GM23338 (cell line): Measurements from ENCODE around the gene CABP2. TPM values are rescaled to one million over a fixed set of nuclear protein-coding genes. Genes with fewer than 3 reads are reported as not detected.
"Not testable (repeated sequence)": the region's sequence is repeated elsewhere in the genome, so short reads cannot be mapped to it uniquely, and the experiment has no call there.

Experiments
- ATAC-seq: fragments of 200-7000 bp; cut with Tn5 transposase; 3 replicates; pipeline ENCODE4 v1.9.1; 2020
- DNase-seq: peaks from one replicate; pipeline ENCODE4 v3.0.0-alpha.2; 2015; ENCODE audit warnings: low spot score
- H2AFZ ChIP-seq: fragments of 200-600 bp; sonication (generic); 2 replicates; pipeline ENCODE4 v1.8.0; 2016; ENCODE audit warnings: antibody characterized with exemption, mild to moderate bottlenecking, moderate library complexity
- H3F3A ChIP-seq: fragments of 200-600 bp; sonication (generic); replicated peaks from 2 replicates; pipeline ENCODE4 v1.8.0; 2017; ENCODE audit warnings: antibody characterized with exemption, mixed run types, low read depth
- H3K27ac ChIP-seq: fragments of 200-600 bp; sonication (generic); 2 replicates; pipeline ENCODE4 v1.6.1; 2016; ENCODE audit warnings: low read depth
- H3K27me3 ChIP-seq: fragments of 200-600 bp; sonication (generic); 2 replicates; pipeline ENCODE4 v1.8.0; 2016; ENCODE audit warnings: mild to moderate bottlenecking, mixed run types, moderate library complexity; ENCODE audit not compliant: insufficient read depth
- H3K36me3 ChIP-seq: fragments of 200-600 bp; sonication (generic); 2 replicates; pipeline ENCODE4 v1.8.0; 2016; ENCODE audit warnings: mild to moderate bottlenecking; ENCODE audit not compliant: insufficient read depth
- H3K4me1 ChIP-seq: fragments of 200-600 bp; sonication (generic); 2 replicates; pipeline ENCODE4 v1.8.0; 2016; ENCODE audit warnings: mild to moderate bottlenecking, moderate library complexity; ENCODE audit not compliant: insufficient read depth
- H3K4me2 ChIP-seq: fragments of 200-600 bp; sonication (generic); 2 replicates; pipeline ENCODE4 v1.7.1; 2017; ENCODE audit warnings: mixed run types
- H3K4me3 ChIP-seq: fragments of 200-600 bp; sonication (generic); 2 replicates; pipeline ENCODE4 v1.6.1; 2016; ENCODE audit warnings: mixed run types
- H3K79me2 ChIP-seq: fragments of 200-600 bp; sonication (generic); replicated peaks from 2 replicates; pipeline ENCODE4 v1.8.0; 2017; ENCODE audit warnings: mild to moderate bottlenecking; ENCODE audit not compliant: insufficient read depth
- H3K9me2 ChIP-seq: fragments of 200-600 bp; sonication (generic); 2 replicates; pipeline ENCODE4 v1.8.0; 2017; ENCODE audit not compliant: insufficient read depth
- H4K20me1 ChIP-seq: fragments of 200-600 bp; sonication (generic); replicated peaks from 2 replicates; pipeline ENCODE4 v1.8.0; 2017; ENCODE audit warnings: mild to moderate bottlenecking; ENCODE audit not compliant: insufficient read depth
- H3K27ac Mint-ChIP-seq: 2 replicates; pipeline ENCODE4 v1.8.0; 2020; ENCODE audit warnings: inconsistent platforms, mild to moderate bottlenecking, moderate library complexity, mixed read lengths
- H3K27me3 Mint-ChIP-seq: 3 replicates; pipeline ENCODE4 v1.8.0; 2022; ENCODE audit warnings: low read depth, mild to moderate bottlenecking, moderate library complexity, mixed read lengths, inconsistent platforms; ENCODE audit not compliant: insufficient read depth, poor library complexity
- H3K36me3 Mint-ChIP-seq: 3 replicates; pipeline ENCODE4 v1.8.0; 2021; ENCODE audit warnings: low read depth, mild to moderate bottlenecking, inconsistent platforms, moderate library complexity, mixed read lengths
- H3K4me1 Mint-ChIP-seq: 3 replicates; pipeline ENCODE4 v1.8.0; 2020; ENCODE audit warnings: mild to moderate bottlenecking, inconsistent platforms, mixed read lengths
- H3K4me3 Mint-ChIP-seq: 3 replicates; pipeline ENCODE4 v1.8.0; 2021; ENCODE audit warnings: moderate library complexity, mild to moderate bottlenecking, inconsistent platforms, mixed read lengths
- H3K9me3 Mint-ChIP-seq: 3 replicates; pipeline ENCODE4 v1.8.0; 2020; ENCODE audit warnings: moderate library complexity, mild to moderate bottlenecking, inconsistent platforms, mixed read lengths
- CTCF ChIP-seq, 2 experiments: fragments of 200-600 bp in 1 of 2; sonication (generic) in 1 of 2; conservative IDR thresholded peaks; 2 replicates each; pipeline versions ENCODE4 v1.5.1 to v1.6.1; 2016 to 2017; ENCODE audit warnings: antibody characterized with exemption in 2 of 2, low read depth in 2 of 2, mild to moderate bottlenecking in 2 of 2, moderate library complexity in 1 of 2
- EZH2phosphoT487 ChIP-seq: fragments of 200-600 bp; sonication (generic); IDR thresholded peaks from one replicate; pipeline ENCODE4 v1.8.1; 2018; ENCODE audit warnings: antibody characterized with exemption; ENCODE audit not compliant: unreplicated experiment
- JUNB ChIP-seq: IDR thresholded peaks from one replicate; pipeline ENCODE4 v1.6.1; 2016; ENCODE audit warnings: antibody characterized with exemption; ENCODE audit not compliant: unreplicated experiment
- POLR2AphosphoS5 ChIP-seq: IDR thresholded peaks from 2 replicates; pipeline ENCODE4 v1.6.1; 2016; ENCODE audit warnings: antibody characterized with exemption, low read depth
- REST ChIP-seq: IDR thresholded peaks from one replicate; pipeline ENCODE4 v1.6.1; 2018; ENCODE audit warnings: antibody characterized with exemption; ENCODE audit not compliant: unreplicated experiment
- ZNF114 ChIP-seq: fragments of 250-450 bp; sonication (Bioruptor Pico); IDR thresholded peaks from 2 replicates; pipeline ENCODE4 v1.5.0; 2020; ENCODE audit warnings: mild to moderate bottlenecking, moderate library complexity
- ZNF331 ChIP-seq: fragments of 250-450 bp; sonication (Bioruptor Pico); IDR thresholded peaks from 2 replicates; pipeline ENCODE4 v1.5.0; 2020; ENCODE audit warnings: low read depth, mild to moderate bottlenecking, moderate library complexity
- ZNF462 ChIP-seq: fragments of 250-450 bp; sonication (Bioruptor Pico); IDR thresholded peaks from 2 replicates; pipeline ENCODE4 v1.5.0; 2020; ENCODE audit warnings: mild to moderate bottlenecking, moderate library complexity
- polyA plus RNA-seq: library from polyadenylated mRNA; unstranded; fragments of >200 nt; fragmentation: Nextera tagmentation; extraction: Ambion mirVana; gene quantifications from 2 replicates; pipeline ENCODE4 v1.2.1, GENCODE V29; 2016
- total RNA-seq: library from RNA; depleted of rRNA; stranded (reverse); fragments of >200 nt; shearing (Covaris generic); gene quantifications from 2 replicates; pipeline ENCODE4 v1.2.3, GENCODE V29; 2014
- TF ChIP-seq, protein P1 (sequence below): IDR thresholded peaks from 2 replicates; pipeline ENCODE4 v1.6.1; 2016; ENCODE audit warnings: antibody characterized with exemption

The CABP2 gene
- total and polyA plus RNA-seq, 2 experiments from 2014 or later = not detected

DNA sequence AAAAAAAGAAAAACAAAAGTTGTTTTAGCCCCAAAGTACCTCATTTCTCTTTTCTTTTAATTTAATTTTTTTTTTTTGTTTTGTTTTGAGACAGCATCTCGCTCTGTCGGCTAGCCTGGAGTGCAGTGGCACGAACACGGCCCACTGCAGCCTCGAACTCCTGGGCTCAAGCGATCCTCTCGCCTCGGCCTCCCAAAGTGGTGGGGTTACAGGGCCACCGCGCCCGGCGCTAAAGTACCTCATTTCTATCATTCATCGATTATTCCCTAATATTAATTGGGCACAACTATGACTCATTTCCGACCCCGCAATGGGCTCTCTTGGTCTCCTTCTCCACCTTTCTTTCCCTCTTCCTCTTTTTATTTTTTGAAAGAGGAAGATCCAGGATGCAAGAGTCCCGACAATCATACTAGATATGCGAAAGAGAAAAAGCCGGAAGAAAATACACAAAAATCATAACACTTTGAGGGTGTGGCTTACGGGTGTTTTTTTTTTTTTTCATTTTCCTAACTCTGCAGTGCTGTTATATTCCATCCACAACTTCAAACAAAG, 40.9 kb downstream of the CABP2 start:
- H3K4me1 Mint-ChIP-seq = peaks cover 23% of the 10 kb centered on the region
- H3K79me2 ChIP-seq = no peaks in the 10 kb centered on the region
- H3K4me3 Mint-ChIP-seq = peak overlapping the region; percentile 84
- peaks cover 8% of the 10 kb centered on the region; the same call in 2 of the 3 replicates for H3K9me3 Mint-ChIP-seq
- H3K4me1 ChIP-seq = no peaks in the 10 kb centered on the region; the same call in 1 of the 2 replicates
- H3K4me2 ChIP-seq = peak overlapping the region; percentile 78
- ATAC-seq (no peak), DNase-seq (no peak)
- H3K36me3 Mint-ChIP-seq = peaks cover 5% of the 10 kb centered on the region; the same call in 1 of the 3 replicates
- H4K20me1 ChIP-seq = no peaks in the 10 kb centered on the region
- no peaks in the 10 kb centered on the region for H3F3A ChIP-seq
- H3K27ac Mint-ChIP-seq = no peak overlapping the region
- peak overlapping the region; percentile 67 for H2AFZ ChIP-seq
- peak overlapping the region; percentile 52 for H3K4me3 ChIP-seq
- no peak for TF ChIP-seq POLR2AphosphoS5
- TF ChIP-seq, protein P1, sequence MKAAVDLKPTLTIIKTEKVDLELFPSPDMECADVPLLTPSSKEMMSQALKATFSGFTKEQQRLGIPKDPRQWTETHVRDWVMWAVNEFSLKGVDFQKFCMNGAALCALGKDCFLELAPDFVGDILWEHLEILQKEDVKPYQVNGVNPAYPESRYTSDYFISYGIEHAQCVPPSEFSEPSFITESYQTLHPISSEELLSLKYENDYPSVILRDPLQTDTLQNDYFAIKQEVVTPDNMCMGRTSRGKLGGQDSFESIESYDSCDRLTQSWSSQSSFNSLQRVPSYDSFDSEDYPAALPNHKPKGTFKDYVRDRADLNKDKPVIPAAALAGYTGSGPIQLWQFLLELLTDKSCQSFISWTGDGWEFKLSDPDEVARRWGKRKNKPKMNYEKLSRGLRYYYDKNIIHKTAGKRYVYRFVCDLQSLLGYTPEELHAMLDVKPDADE = no peak
- TF ChIP-seq ZNF331 (CRISPR knock-in tag) = no peak
- TF ChIP-seq ZNF462 = no peak
- TF ChIP-seq ZNF114 = no peak
- TF ChIP-seq CTCF (conservative IDR thresholded peaks at IDR 0.05; ENCODE audit: low read depth in 2 of 2) = no peak
- no peak for TF ChIP-seq REST
- no peak for TF ChIP-seq EZH2phosphoT487
- TF ChIP-seq JUNB = no peak
- H3K27ac ChIP-seq = no peak overlapping the region
- H3K27me3 Mint-ChIP-seq = peaks cover 22% of the 10 kb centered on the region
- no peaks in the 10 kb centered on the region for H3K9me2 ChIP-seq
- H3K36me3 ChIP-seq = no peaks in the 10 kb centered on the region
- peaks cover 8% of the 10 kb centered on the region for H3K27me3 ChIP-seq

GRCh38 chr11:67477344-67478050, 45.7 kb downstream of the CABP2 start:
- not testable (repeated sequence) for H3K79me2 ChIP-seq, H3K27me3 Mint-ChIP-seq, H3K27ac Mint-ChIP-seq, H3K4me3 Mint-ChIP-seq, H3K9me2 ChIP-seq, H3F3A ChIP-seq, H3K9me3 Mint-ChIP-seq, H3K4me1 Mint-ChIP-seq, H3K27ac ChIP-seq, H3K27me3 ChIP-seq, H2AFZ ChIP-seq, H3K4me2 ChIP-seq, H4K20me1 ChIP-seq, H3K36me3 Mint-ChIP-seq, H3K4me3 ChIP-seq, H3K36me3 ChIP-seq, ATAC-seq, DNase-seq, H3K4me1 ChIP-seq
